ENCODE measurements around the gene ZNF766. TPM values are rescaled to one million over a fixed set of nuclear protein-coding genes. Genes with fewer than 3 reads are reported as not detected.

ZNF766 gene
- total RNA-seq, 1 experiment from 2014 or later, result 32.9 TPM

DNA sequence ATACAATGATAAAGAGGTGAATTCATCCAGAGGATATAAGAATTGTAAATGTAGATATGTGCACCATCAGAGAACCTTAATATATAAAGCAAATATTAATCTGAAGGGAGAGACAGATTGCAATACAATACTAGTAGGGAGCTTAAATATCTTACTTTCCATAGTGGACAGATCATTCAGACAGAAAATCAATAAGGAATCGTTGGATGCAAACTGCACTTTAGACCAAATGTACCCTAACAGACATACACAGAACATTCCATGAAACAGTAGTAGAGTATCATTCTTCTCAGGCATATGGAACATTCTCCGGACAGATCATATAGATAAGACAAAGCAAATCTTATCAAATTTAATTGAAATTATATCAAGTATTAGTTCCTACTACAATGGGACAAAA is 35.0 kb upstream of the ZNF766 start:
- Mint-ChIP-seq H3K9me3 (no peaks in the 10 kb centered on the region), H3K27me3 (ENCODE audit: low read depth) (peaks cover 4% of the 10 kb centered on the region), H3K27ac (no peak overlapping the region), H3K4me1 (0 out of 2 replicates have a peak, but pooled peaks cover 4% of the 10 kb centered on the region), H3K36me3 (no peaks in the 10 kb centered on the region), H3K4me3 (no peak overlapping the region)
- TF ChIP-seq ZNF512 (CRISPR knock-in tag; IDR thresholded peaks at IDR 0.05; ENCODE audit: borderline replicate concordance), result no peak
- no peak for TF ChIP-seq ESRRA (CRISPR knock-in tag; IDR thresholded peaks at IDR 0.05; ENCODE audit: borderline replicate concordance)
- TF ChIP-seq ATF1 (CRISPR knock-in tag; IDR thresholded peaks at IDR 0.05), result no peak
- TF ChIP-seq, protein P1, sequence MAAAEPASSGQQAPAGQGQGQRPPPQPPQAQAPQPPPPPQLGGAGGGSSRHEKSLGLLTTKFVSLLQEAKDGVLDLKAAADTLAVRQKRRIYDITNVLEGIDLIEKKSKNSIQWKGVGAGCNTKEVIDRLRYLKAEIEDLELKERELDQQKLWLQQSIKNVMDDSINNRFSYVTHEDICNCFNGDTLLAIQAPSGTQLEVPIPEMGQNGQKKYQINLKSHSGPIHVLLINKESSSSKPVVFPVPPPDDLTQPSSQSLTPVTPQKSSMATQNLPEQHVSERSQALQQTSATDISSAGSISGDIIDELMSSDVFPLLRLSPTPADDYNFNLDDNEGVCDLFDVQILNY (CRISPR knock-in tag; IDR thresholded peaks at IDR 0.05), result no peak
- TF ChIP-seq ZBTB21 (CRISPR knock-in tag; IDR thresholded peaks at IDR 0.05; ENCODE audit: borderline replicate concordance), result no peak
- no peak for TF ChIP-seq ZNF138 (CRISPR knock-in tag; conservative IDR thresholded peaks at IDR 0.05)
- no peak for TF ChIP-seq CDX4 (CRISPR knock-in tag; IDR thresholded peaks at IDR 0.05; ENCODE audit: borderline replicate concordance)
- TF ChIP-seq, protein P2, sequence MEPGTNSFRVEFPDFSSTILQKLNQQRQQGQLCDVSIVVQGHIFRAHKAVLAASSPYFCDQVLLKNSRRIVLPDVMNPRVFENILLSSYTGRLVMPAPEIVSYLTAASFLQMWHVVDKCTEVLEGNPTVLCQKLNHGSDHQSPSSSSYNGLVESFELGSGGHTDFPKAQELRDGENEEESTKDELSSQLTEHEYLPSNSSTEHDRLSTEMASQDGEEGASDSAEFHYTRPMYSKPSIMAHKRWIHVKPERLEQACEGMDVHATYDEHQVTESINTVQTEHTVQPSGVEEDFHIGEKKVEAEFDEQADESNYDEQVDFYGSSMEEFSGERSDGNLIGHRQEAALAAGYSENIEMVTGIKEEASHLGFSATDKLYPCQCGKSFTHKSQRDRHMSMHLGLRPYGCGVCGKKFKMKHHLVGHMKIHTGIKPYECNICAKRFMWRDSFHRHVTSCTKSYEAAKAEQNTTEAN (CRISPR knock-in tag; IDR thresholded peaks at IDR 0.05), result no peak
- no peak for TF ChIP-seq GRHL2 (CRISPR knock-in tag; IDR thresholded peaks at IDR 0.05; ENCODE audit: insufficient replicate concordance, severe bottlenecking)
- no peak for TF ChIP-seq ZNF532 (CRISPR knock-in tag; IDR thresholded peaks at IDR 0.05; ENCODE audit: borderline replicate concordance)
- TF ChIP-seq ZNF317 (CRISPR knock-in tag; IDR thresholded peaks at IDR 0.05; ENCODE audit: borderline replicate concordance, low read depth), result no peak
- TF ChIP-seq E2F1 (CRISPR knock-in tag; IDR thresholded peaks at IDR 0.05), result no peak
- no peak for TF ChIP-seq USF1 (CRISPR knock-in tag; IDR thresholded peaks at IDR 0.05)
- no peak for TF ChIP-seq RORB (CRISPR knock-in tag; IDR thresholded peaks at IDR 0.05)
- TF ChIP-seq JAZF1 (CRISPR knock-in tag; IDR thresholded peaks at IDR 0.05), result no peak
- no peak for TF ChIP-seq ZNF423 (CRISPR knock-in tag; IDR thresholded peaks at IDR 0.05)
- no peak for TF ChIP-seq OVOL2 (CRISPR knock-in tag; IDR thresholded peaks at IDR 0.05; ENCODE audit: borderline replicate concordance)
- no peak for TF ChIP-seq ATF3 (CRISPR knock-in tag; conservative IDR thresholded peaks at IDR 0.05)
- TF ChIP-seq, protein P3, sequence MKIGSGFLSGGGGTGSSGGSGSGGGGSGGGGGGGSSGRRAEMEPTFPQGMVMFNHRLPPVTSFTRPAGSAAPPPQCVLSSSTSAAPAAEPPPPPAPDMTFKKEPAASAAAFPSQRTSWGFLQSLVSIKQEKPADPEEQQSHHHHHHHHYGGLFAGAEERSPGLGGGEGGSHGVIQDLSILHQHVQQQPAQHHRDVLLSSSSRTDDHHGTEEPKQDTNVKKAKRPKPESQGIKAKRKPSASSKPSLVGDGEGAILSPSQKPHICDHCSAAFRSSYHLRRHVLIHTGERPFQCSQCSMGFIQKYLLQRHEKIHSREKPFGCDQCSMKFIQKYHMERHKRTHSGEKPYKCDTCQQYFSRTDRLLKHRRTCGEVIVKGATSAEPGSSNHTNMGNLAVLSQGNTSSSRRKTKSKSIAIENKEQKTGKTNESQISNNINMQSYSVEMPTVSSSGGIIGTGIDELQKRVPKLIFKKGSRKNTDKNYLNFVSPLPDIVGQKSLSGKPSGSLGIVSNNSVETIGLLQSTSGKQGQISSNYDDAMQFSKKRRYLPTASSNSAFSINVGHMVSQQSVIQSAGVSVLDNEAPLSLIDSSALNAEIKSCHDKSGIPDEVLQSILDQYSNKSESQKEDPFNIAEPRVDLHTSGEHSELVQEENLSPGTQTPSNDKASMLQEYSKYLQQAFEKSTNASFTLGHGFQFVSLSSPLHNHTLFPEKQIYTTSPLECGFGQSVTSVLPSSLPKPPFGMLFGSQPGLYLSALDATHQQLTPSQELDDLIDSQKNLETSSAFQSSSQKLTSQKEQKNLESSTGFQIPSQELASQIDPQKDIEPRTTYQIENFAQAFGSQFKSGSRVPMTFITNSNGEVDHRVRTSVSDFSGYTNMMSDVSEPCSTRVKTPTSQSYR (CRISPR knock-in tag; IDR thresholded peaks at IDR 0.05), result no peak
- ATAC-seq, result no peak
- CTCF ChIA-PET, result no interaction called here
- POLR2A ChIA-PET, result no interaction called here
- no peak for DNase-seq (ENCODE audit: low spot score)
